Ascending aorta (tissue), 2 donors: ENCODE measurements around the gene ZNF644. TPM values are rescaled to one million over a fixed set of nuclear protein-coding genes. Genes with fewer than 3 reads are reported as not detected.

Experiments
- DNase-seq, 2 donors: peaks; one replicate each; pipeline ENCODE4 v3.0.0-alpha.2; 2019; ENCODE audit warnings: low spot score in 2 of 2
- H3K27ac ChIP-seq, 2 donors: fragments of 200-600 bp; sonication (generic); one replicate each; pipeline ENCODE4 v1.5.1; 2016 to 2017; ENCODE audit warnings: mild to moderate bottlenecking in 1 of 2
- H3K27me3 ChIP-seq: fragments of 200-600 bp; sonication (generic); one replicate; pipeline ENCODE4 v1.5.1; 2017
- H3K36me3 ChIP-seq, 2 donors: fragments of 200-600 bp; sonication (generic); one replicate each; pipeline ENCODE4 v1.5.1; 2016
- H3K4me1 ChIP-seq, 2 donors: fragments of 200-600 bp; sonication (generic); one replicate each; pipeline ENCODE4 v1.5.1; 2016 to 2017; ENCODE audit warnings: mild to moderate bottlenecking in 1 of 2
- H3K4me3 ChIP-seq, 2 donors: fragments of 200-600 bp; sonication (generic); one replicate each; pipeline ENCODE4 v1.5.1; 2016 to 2017; ENCODE audit warnings: mild to moderate bottlenecking in 1 of 2
- H3K9me3 ChIP-seq, 2 donors: fragments of 200-600 bp; sonication (generic); one replicate each; pipeline ENCODE4 v1.5.1; 2016
- CTCF ChIP-seq, 3 experiments: fragments of 200-600 bp in 2 of 3; fragments of 450-650 bp in 1 of 3; sonication (generic) in 2 of 3; IDR thresholded peaks; one replicate each; pipeline ENCODE4 v1.5.1; 2016 to 2019; ENCODE audit warnings: antibody characterized with exemption in 3 of 3, mild to moderate bottlenecking in 1 of 3, moderate library complexity in 1 of 3
- intact Hi-C: fragments of 100-400 bp; cut with DNase I; formaldehyde crosslinking; loops from one replicate; pipeline ENCODE4 v1.15.1; 2023
- total RNA-seq: library from RNA; depleted of rRNA; stranded (reverse); fragments of >200 nt; gene quantifications from one replicate; pipeline ENCODE4 v1.1.0, GENCODE V29; 2016

ZNF644 gene
- total RNA-seq, 1 donor from 2014 or later: 17.1 TPM

- Histone ChIP-seq H3K27me3 (no peaks in the 10 kb centered on the region), H3K4me1 (peaks cover 2 to 4% of the 10 kb centered on the region in 2 donors), H3K4me3 (no peak overlapping the region), H3K36me3 (no peaks in the 10 kb centered on the region), H3K9me3 (no peaks in the 10 kb centered on the region), H3K27ac (no peak overlapping the region)
- no peak for DNase-seq
- TF ChIP-seq CTCF (IDR thresholded peaks at IDR 0.05): no peak
- intact Hi-C loops: no loop called here
Measured at GRCh38 chr1:91026320-91026719, 4.5 kb upstream of the ZNF644 start.

GRCh38 chr1:91024481-91025119 is 2.8 kb upstream of the ZNF644 start:
- H3K4me1 ChIP-seq: peaks cover 4 to 7% of the 10 kb centered on the region in 2 donors
- H3K36me3 ChIP-seq: no peaks in the 10 kb centered on the region
- DNase-seq: no peak
- H3K4me3 ChIP-seq: no peak overlapping the region
- no peaks in the 10 kb centered on the region for H3K9me3 ChIP-seq
- no peaks in the 10 kb centered on the region for H3K27me3 ChIP-seq
- no peak overlapping the region for H3K27ac ChIP-seq
- no peak for TF ChIP-seq CTCF (IDR thresholded peaks at IDR 0.05)
- intact Hi-C loops: no loop called here

- intact Hi-C loops: loop anchor here (2.0 kb wide), 2 partner anchors 172 to 1028 kb away; partner anchors contain the start of gene ZNF326
- no peak for TF ChIP-seq CTCF (IDR thresholded peaks at IDR 0.05)
- DNase-seq: no peak
- Histone ChIP-seq H3K9me3 (no peaks in the 10 kb centered on the region), H3K36me3 (no peaks in the 10 kb centered on the region), H3K27ac (peak overlapping the region; percentile 96 to 100), H3K4me1 (peaks cover 4 to 13% of the 10 kb centered on the region in 2 donors), H3K4me3 (peak overlapping the region; percentile 72 to 84), H3K27me3 (no peaks in the 10 kb centered on the region)
Measured at GRCh38 chr1:91022518-91022929, 689 bp upstream of the ZNF644 start.

GRCh38 chr1:91020967-91021685 is 709 bp downstream of the ZNF644 start:
- H3K4me3 ChIP-seq: peak overlapping the region; percentile 72 to 84
- DNase-seq: peak; percentile 33 to 86
- peak overlapping the region; percentile 96 to 100 for H3K27ac ChIP-seq
- H3K9me3 ChIP-seq: no peaks in the 10 kb centered on the region
- H3K4me1 ChIP-seq: peaks cover 4 to 13% of the 10 kb centered on the region in 2 donors
- intact Hi-C loops: loop anchor here (2.0 kb wide), 1 partner anchor 54 kb away; no protein-coding TSS in a partner anchor
- TF ChIP-seq CTCF (IDR thresholded peaks at IDR 0.05): no peak
- no peaks in the 10 kb centered on the region for H3K36me3 ChIP-seq
- H3K27me3 ChIP-seq: no peaks in the 10 kb centered on the region

GRCh38 chr1:91020486-91020885 is 1.3 kb downstream of the ZNF644 start:
- Histone ChIP-seq H3K9me3 (no peaks in the 10 kb centered on the region), H3K4me1 (peaks cover 4 to 13% of the 10 kb centered on the region in 2 donors)

More at GRCh38 chr1:91020486-91020885, 1.3 kb downstream of the ZNF644 start:
- H3K4me3 ChIP-seq: peak overlapping the region; percentile 72 to 84
- H3K36me3 ChIP-seq: no peaks in the 10 kb centered on the region
- no peaks in the 10 kb centered on the region for H3K27me3 ChIP-seq
- intact Hi-C loops: loop anchor here (2.0 kb wide), 1 partner anchor 54 kb away; no protein-coding TSS in a partner anchor
- H3K27ac ChIP-seq: peak overlapping the region; percentile 96 to 100
- TF ChIP-seq CTCF (IDR thresholded peaks at IDR 0.05): no peak
- no peak for DNase-seq
